Heart right ventricle (tissue), 16 donors: Measurements from ENCODE around the gene APOM. TPM values are rescaled to one million over a fixed set of nuclear protein-coding genes. Genes with fewer than 3 reads are reported as not detected.

Experiments
- ATAC-seq, 8 donors: fragments of 200-7000 bp; cut with Tn5 transposase; one replicate each; pipeline ENCODE4 v1.9.1; 2020; ENCODE audit warnings: mild to moderate bottlenecking in 8 of 8, moderate library complexity in 8 of 8, moderate number of reproducible peaks in 1 of 8
- DNase-seq, 2 donors: peaks; one replicate each; pipeline ENCODE4 v3.0.0-alpha.2; 2020
- H3K27ac ChIP-seq, 10 donors: fragments of 200-600 bp; sonication (generic) in 2 of 10; one replicate each; pipeline versions ENCODE4 v1.5.0 to v1.8.0; 2020 to 2022; ENCODE audit warnings: mild to moderate bottlenecking in 3 of 10
- H3K27me3 ChIP-seq, 7 donors: fragments of 200-600 bp; one replicate each; pipeline ENCODE4 v1.8.0; 2021 to 2022; ENCODE audit warnings: mild to moderate bottlenecking in 2 of 7
- H3K36me3 ChIP-seq, 9 donors: fragments of 200-600 bp; sonication (generic) in 1 of 9; one replicate each; pipeline versions ENCODE4 v1.5.0 to v1.8.0; 2020 to 2022; ENCODE audit warnings: mild to moderate bottlenecking in 2 of 9
- H3K4me1 ChIP-seq, 9 donors: fragments of 200-600 bp; sonication (generic) in 1 of 9; one replicate each; pipeline versions ENCODE4 v1.5.0 to v1.8.0; 2020 to 2022; ENCODE audit warnings: mild to moderate bottlenecking in 4 of 9
- H3K4me3 ChIP-seq, 10 donors: fragments of 200-600 bp; sonication (generic) in 2 of 10; one replicate each; pipeline versions ENCODE4 v1.5.0 to v1.8.0; 2020 to 2022; ENCODE audit warnings: mild to moderate bottlenecking in 7 of 10, moderate library complexity in 2 of 10
- H3K9me3 ChIP-seq, 11 donors: fragments of 200-600 bp in 10 of 11; sonication (generic) in 2 of 11; one replicate each; pipeline versions ENCODE4 v1.5.0 to v1.8.0; 2013 to 2022; ENCODE audit warnings: mild to moderate bottlenecking in 2 of 11, control low read depth in 1 of 11, moderate library complexity in 1 of 11
- CTCF ChIP-seq, 9 donors: fragments of 200-600 bp; sonication (generic) in 2 of 9; IDR thresholded peaks; one replicate each; pipeline versions ENCODE4 v1.5.0 to v1.8.0; 2021 to 2022; ENCODE audit warnings: antibody characterized with exemption in 9 of 9, mild to moderate bottlenecking in 5 of 9, moderate library complexity in 1 of 9
- WGBS, 2 donors: extraction: QIAGEN DNeasy Blood & Tissue Kit; methylation state at CpG; one replicate each; pipeline ENCODE4 v1.1.7; 2013; ENCODE audit warnings: inconsistent platforms in 1 of 2; 5-methylcytosine and 5-hydroxymethylcytosine counted together
- intact Hi-C, 10 donors: fragments of 100-400 bp; cut with DNase I; formaldehyde crosslinking; loops; one replicate each; pipeline versions ENCODE4 v1.11.1 to v1.14.2; 2022
- polyA plus RNA-seq, 2 donors: library from polyadenylated mRNA; stranded (reverse); fragments of 200-250 nt; gene quantifications; one replicate each; pipeline ENCODE4 v1.2.3, GENCODE V29; 2013
- total RNA-seq, 10 donors: library from RNA; stranded (reverse); fragmentation: NEBNext Ultra II Directional in 3 of 10; extraction: Animal tissue kit (Norgen Biotek cat#: 25700) in 3 of 10; gene quantifications; one replicate each; pipeline versions ENCODE4 v1.2.1 to v1.2.4, GENCODE V29; 2021 to 2023
- donor health status: Arrhythmogenic right ventricular cardiomyopathy.
- donor health status: ischemic (EF 13 %, LVEDD 7.1; RV severe dilation, severe dysfunction).
- donor health status: healthy with polysubstance abuse.
- donor health status: DM: no; HTN: yes; CAD: no.
- donor health status: DM: no; HTN: no; CAD: no.
- donor health status: ischemic (EF 25% LVEDD 6.9; RV normal size, moderate dysfunction).
- donor health status: ischemic (EF 25% LVEDD 5.7; RV mildly dilated, moderate dysfunction).
- donor health status: healthy.
- donor health status: DM: yes; HTN: yes; CAD: no.
- donor health status: Ischemic cardiomyopathy.
- donor health status: ischemic (EF 35%, LVEDD 5.7; RV mildly dilated, moderate dysfunction).
- donor health status: nonischemic (EF 11% LVEDD 7.7; RV severe dilation, severe dysfunction).
- donor health status: DM: yes; HTN: yes; CAD: no.
- donor health status: PGD.
- donor health status: ischemic (EF 29% LVEDD 5.4; RV normal size, mild dysfunction).
- donor health status: nonischemic (EF 23%, LVEDD 6.1; RV moderate dilation, normal function).

Gene APOM
- total and polyA plus RNA-seq, 12 donors = 1.8 to 7.4 (median 3.0) TPM

- DNase-seq = peak; percentile 79 to 86
- WGBS, 2 donors = 12 to 13% methylated on average over 17 of the region's 17 CpGs
- peak; percentile 46 to 87 (median 78) for TF ChIP-seq CTCF (IDR thresholded peaks at IDR 0.05)
- peak; percentile 84 to 94 (median 92) for ATAC-seq
- Histone ChIP-seq H3K4me3 (peak within 1 kb of the TSS; percentile 42 to 68 (median 58)), H3K27me3 (no peaks in the 10 kb centered on the region), H3K9me3 (no peaks in the 10 kb centered on the region), H3K36me3 (peaks cover 0 to 19% (median 0%) of the 10 kb centered on the region in 9 donors), H3K27ac (peak within 1 kb of the TSS in 9 of 10 donors; percentile 34 to 84 (median 66)), H3K4me1 (peaks cover 5 to 27% (median 22%) of the 10 kb centered on the region in 9 donors)
- intact Hi-C loops = loop anchor here in 9 of 10 donors (1.0 to 10.0 kb wide), 13 partner anchors 47 to 277 kb away; partner anchors contain the start of genes CFB (in 1 of the 9), CLIC1 (in 1 of the 9), DDAH2 (in 1 of the 9) and NELFE (in 1 of the 9)
Observed at GRCh38 chr6:31680226-31681134, 24.8 kb downstream of the APOM start, which contains the start of gene LY6G5C. LY6G5C (minus strand) TSS chr6:31681067; CDS start chr6:31680373, 694 bp downstream.

- peak; percentile 50 to 87 (median 76) for ATAC-seq
- DNase-seq = peak in 1 of 2 donors; percentile 55
- peaks cover 5 to 27% (median 22%) of the 10 kb centered on the region in 9 donors for H3K4me1 ChIP-seq
- peak in 4 of 9 donors; percentile 21 to 35 (median 28) for TF ChIP-seq CTCF (IDR thresholded peaks at IDR 0.05)
- peaks cover 0 to 25% (median 0%) of the 10 kb centered on the region in 9 donors for H3K36me3 ChIP-seq
- intact Hi-C loops = loop anchor here in 9 of 10 donors (2.0 to 10.0 kb wide), 12 partner anchors 46 to 276 kb away; partner anchors contain the start of genes CFB (in 1 of the 9), CLIC1 (in 1 of the 9), DDAH2 (in 1 of the 9) and NELFE (in 1 of the 9)
- WGBS, 2 donors = 0 to 1% methylated on average over 40 of the region's 40 CpGs
- peak overlapping the region; percentile 42 to 68 (median 58) for H3K4me3 ChIP-seq
- no peaks in the 10 kb centered on the region for H3K9me3 ChIP-seq
- H3K27ac ChIP-seq = peak overlapping the region in 9 of 10 donors; percentile 34 to 84 (median 66)
- H3K27me3 ChIP-seq = no peaks in the 10 kb centered on the region
Observed at GRCh38 chr6:31681135-31681671, 25.5 kb downstream of the APOM start.

DNA sequence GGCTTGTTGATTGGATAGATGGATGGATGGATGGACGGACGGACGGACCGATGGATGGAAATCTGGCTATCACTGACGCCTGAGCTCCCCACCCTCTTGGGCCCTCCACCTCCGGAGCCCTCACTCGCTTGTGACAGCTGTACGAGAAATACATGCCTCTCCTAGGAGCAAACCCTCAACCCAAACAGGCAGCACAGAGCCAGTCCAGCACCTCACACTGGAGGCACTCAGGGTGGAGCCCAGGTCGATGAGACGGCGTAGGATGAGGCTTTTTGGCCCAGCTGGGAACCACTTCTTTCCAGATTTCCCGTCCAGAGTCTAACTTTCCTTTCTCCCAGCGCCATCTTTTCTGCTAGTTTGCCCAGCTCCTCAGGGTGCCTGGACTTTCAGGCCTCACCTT is 27.9 kb downstream of the APOM start:
- DNase-seq (no peak), ATAC-seq (no peak)
- Histone ChIP-seq H3K4me3 (peak overlapping the region in 1 of 10 donors; percentile 36), H3K36me3 (peaks cover 0 to 45% (median 21%) of the 10 kb centered on the region in 9 donors), H3K27me3 (no peaks in the 10 kb centered on the region), H3K4me1 (peaks cover 5 to 27% (median 22%) of the 10 kb centered on the region in 9 donors), H3K9me3 (no peaks in the 10 kb centered on the region), H3K27ac (no peak overlapping the region)
- intact Hi-C loops = loop anchor here in 9 of 10 donors (5.0 to 10.0 kb wide), 10 partner anchors 44 to 274 kb away; partner anchors contain the start of genes CFB (in 1 of the 9), CLIC1 (in 1 of the 9), DDAH2 (in 1 of the 9) and NELFE (in 1 of the 9)
- TF ChIP-seq CTCF (IDR thresholded peaks at IDR 0.05) = no peak
- 72 to 78% methylated on average over 13 of the region's 13 CpGs for WGBS, 2 donors

DNA sequence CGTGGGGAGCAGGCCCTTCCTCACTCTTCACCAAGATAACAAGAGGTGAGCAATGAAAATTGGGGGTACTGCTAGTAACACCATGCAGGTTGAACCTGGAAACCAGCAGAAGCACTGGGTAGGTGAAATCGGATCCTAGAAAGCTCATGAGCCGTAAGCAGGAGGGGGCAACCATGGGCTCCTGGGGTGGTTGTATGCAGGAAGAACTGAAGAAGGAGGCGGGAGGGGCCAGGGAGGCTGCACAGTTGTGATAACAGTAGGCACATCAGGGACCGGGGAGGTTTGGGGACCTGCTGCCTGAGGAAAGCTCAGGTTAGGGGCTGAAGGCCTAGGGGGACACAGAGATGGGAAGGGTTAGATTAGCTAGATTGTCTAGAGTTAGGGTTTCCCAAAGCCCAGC is 30.8 kb downstream of the APOM start:
- H3K4me3 ChIP-seq = no peak overlapping the region
- no peak overlapping the region for H3K27ac ChIP-seq
- no peak for DNase-seq
- no peak for TF ChIP-seq CTCF (IDR thresholded peaks at IDR 0.05)
- H3K36me3 ChIP-seq = peaks cover 2 to 74% (median 41%) of the 10 kb centered on the region in 9 donors
- intact Hi-C loops = loop anchor here in 4 of 10 donors (10.0 kb wide), 4 partner anchors 78 to 258 kb away; partner anchors contain the start of genes CFB (in 1 of the 4), NEU1 (in 1 of the 4) and SAPCD1 (in 1 of the 4)
- H3K9me3 ChIP-seq = no peaks in the 10 kb centered on the region
- WGBS, 2 donors = 74 to 85% methylated on average over 5 of the region's 5 CpGs
- H3K27me3 ChIP-seq = no peaks in the 10 kb centered on the region
- peaks cover 0 to 15% (median 9%) of the 10 kb centered on the region in 9 donors for H3K4me1 ChIP-seq
- no peak for ATAC-seq
